Colonic mucosa (tissue), 4 donors: ENCODE data around the gene OCLN. TPM values are rescaled to one million over a fixed set of nuclear protein-coding genes. Genes with fewer than 3 reads are reported as not detected.
"Not testable (repeated sequence)": the region's sequence is repeated elsewhere in the genome, so short reads cannot be mapped to it uniquely, and the experiment has no call there.

Experiments
- DNase-seq: peaks from one replicate; pipeline ENCODE4 v3.0.0-alpha.2; 2020
- H3K27ac ChIP-seq: fragments of 200-600 bp; one replicate; pipeline ENCODE4 v1.8.0; 2021
- H3K27me3 ChIP-seq: fragments of 200-600 bp; one replicate; pipeline ENCODE4 v1.8.0; 2021
- H3K36me3 ChIP-seq: fragments of 200-600 bp; one replicate; pipeline ENCODE4 v1.8.0; 2021
- H3K4me1 ChIP-seq: fragments of 200-600 bp; one replicate; pipeline ENCODE4 v1.8.0; 2021; ENCODE audit warnings: mild to moderate bottlenecking
- H3K4me3 ChIP-seq: fragments of 200-600 bp; one replicate; pipeline ENCODE4 v1.8.0; 2021
- H3K9ac ChIP-seq, 2 donors: one replicate each; pipeline ENCODE4 v1.7.0; 2013; ENCODE audit warnings: control low read depth in 2 of 2, low read depth in 2 of 2, low read length in 2 of 2
- H3K9me3 ChIP-seq: fragments of 200-600 bp; one replicate; pipeline ENCODE4 v1.8.0; 2021
- CTCF ChIP-seq: fragments of 200-600 bp; IDR thresholded peaks from one replicate; pipeline ENCODE4 v1.8.0; 2022; ENCODE audit warnings: antibody characterized with exemption, mild to moderate bottlenecking
- intact Hi-C: fragments of 100-400 bp; cut with DNase I; formaldehyde crosslinking; loops from one replicate; pipeline ENCODE4 v1.14.1; 2022
- total RNA-seq, 2 donors: library from RNA; stranded (reverse); fragmentation: NEBNext Ultra II Directional in 1 of 2; extraction: Animal tissue kit (Norgen Biotek cat#: 25700) in 1 of 2; gene quantifications; one replicate each; pipeline ENCODE4 v1.2.1, GENCODE V29; 2021
- donor health status: healthy.
- donor health status: DM: no; HTN: no; CAD: no.
- donor health status: DM: no; HTN: no; CAD: no.

OCLN gene
- total RNA-seq, 2 donors from 2014 or later: 115 to 176 TPM

GRCh38 chr5:69451941-69452647 is 40.5 kb upstream of the OCLN start:
- intact Hi-C loops: no loop called here
- DNase-seq: peak; percentile 42
- no peaks in the 10 kb centered on the region for H3K27me3 ChIP-seq
- no peak overlapping the region for H3K9ac ChIP-seq
- H3K36me3 ChIP-seq: no peaks in the 10 kb centered on the region
- no peak overlapping the region for H3K4me3 ChIP-seq
- no peaks in the 10 kb centered on the region for H3K9me3 ChIP-seq
- peak overlapping the region; percentile 94 for H3K27ac ChIP-seq
- H3K4me1 ChIP-seq: no peaks in the 10 kb centered on the region
- no peak for TF ChIP-seq CTCF

- peak overlapping the region; percentile 94 for H3K27ac ChIP-seq
- H3K36me3 ChIP-seq, DNase-seq, H3K4me3 ChIP-seq, H3K27me3 ChIP-seq, H3K9me3 ChIP-seq, intact Hi-C loops, H3K4me1 ChIP-seq: not testable (repeated sequence)
- peak overlapping the region in 1 of 2 donors; percentile 34 for H3K9ac ChIP-seq
Measured at GRCh38 chr5:69453487-69453886, 39.1 kb upstream of the OCLN start.

GRCh38 chr5:69454460-69455249 is 37.9 kb upstream of the OCLN start:
- Histone ChIP-seq H3K27ac (peak overlapping the region; percentile 94), H3K9me3 (no peaks in the 10 kb centered on the region), H3K36me3 (no peaks in the 10 kb centered on the region), H3K4me1 (no peaks in the 10 kb centered on the region), H3K9ac (peak overlapping the region; percentile 60 to 80), H3K4me3 (no peak overlapping the region), H3K27me3 (no peaks in the 10 kb centered on the region)
- no peak for TF ChIP-seq CTCF
- DNase-seq: peak; percentile 69
- intact Hi-C loops: no loop called here

GRCh38 chr5:69455428-69455988 is 37.1 kb upstream of the OCLN start:
- H3K27me3 ChIP-seq, H3K4me3 ChIP-seq, H3K36me3 ChIP-seq, H3K9me3 ChIP-seq, DNase-seq, intact Hi-C loops, H3K4me1 ChIP-seq: not testable (repeated sequence)
- H3K9ac ChIP-seq: peak overlapping the region in 1 of 2 donors; percentile 80
- H3K27ac ChIP-seq: peak overlapping the region; percentile 94

- Histone ChIP-seq H3K9me3 (no peaks in the 10 kb centered on the region), H3K4me1 (no peaks in the 10 kb centered on the region), H3K27ac (no peak overlapping the region), H3K36me3 (no peaks in the 10 kb centered on the region), H3K4me3 (no peak overlapping the region), H3K27me3 (no peaks in the 10 kb centered on the region), H3K9ac (no peak overlapping the region)
- intact Hi-C loops: no loop called here
- no peak for DNase-seq
- no peak for TF ChIP-seq CTCF
Measured at GRCh38 chr5:69462170-69462569, 30.4 kb upstream of the OCLN start.

GRCh38 chr5:69466375-69466774 is 26.2 kb upstream of the OCLN start:
- H3K4me1 ChIP-seq, H3K9ac ChIP-seq, H3K36me3 ChIP-seq, DNase-seq, H3K4me3 ChIP-seq, H3K27ac ChIP-seq, H3K27me3 ChIP-seq, intact Hi-C loops, H3K9me3 ChIP-seq: not testable (repeated sequence)
